K562 (cell line): Measurements from ENCODE around the gene AQP6. TPM values are rescaled to one million over a fixed set of nuclear protein-coding genes. Genes with fewer than 3 reads are reported as not detected.

Source experiments
- BMI1 ChIP-seq: fragments of 150-350 bp; IDR thresholded peaks from 2 replicates; pipeline ENCODE4 v1.6.1; 2014; ENCODE audit warnings: low read length
- CEBPB ChIP-seq: fragments of 450-650 bp; IDR thresholded peaks from 2 replicates; pipeline ENCODE4 v1.6.1; 2016; ENCODE audit warnings: missing genetic modification characterization, missing compliant biosample characterization
- CHD2 ChIP-seq: IDR thresholded peaks from 2 replicates; pipeline ENCODE4 v1.6.1; 2011; ENCODE audit warnings: low read depth, low read length
- DDX20 ChIP-seq: fragments of 450-650 bp; IDR thresholded peaks from 2 replicates; pipeline ENCODE4 v1.6.1; 2016; ENCODE audit warnings: missing genetic modification characterization, low read depth, mild to moderate bottlenecking, missing compliant biosample characterization, moderate library complexity
- MEF2D ChIP-seq: conservative IDR thresholded peaks from 2 replicates; pipeline ENCODE4 v1.6.1; 2016; ENCODE audit warnings: low read depth, missing genetic modification characterization, missing compliant biosample characterization
- NCOA1 ChIP-seq: fragments of 450-650 bp; IDR thresholded peaks from 2 replicates; pipeline ENCODE4 v1.6.1; 2016; ENCODE audit warnings: low read depth
- NEUROD1 ChIP-seq: fragments of 150-350 bp; IDR thresholded peaks from 2 replicates; pipeline ENCODE4 v1.6.1; 2014; ENCODE audit warnings: borderline replicate concordance, low read length, low read depth; ENCODE audit not compliant: partially characterized antibody
- NFE2 ChIP-seq: IDR thresholded peaks from 2 replicates; pipeline ENCODE4 v1.6.1; 2014; ENCODE audit warnings: antibody characterized with exemption, low read depth
- NR2F6 ChIP-seq: fragments of 450-650 bp; formaldehyde crosslinking; IDR thresholded peaks from 2 replicates; pipeline ENCODE4 v1.4.0; 2020; ENCODE audit warnings: mild to moderate bottlenecking
- PCBP2 ChIP-seq: fragments of 200-400 bp; formaldehyde crosslinking; IDR thresholded peaks from 2 replicates; pipeline ENCODE4 v1.6.1; 2018; ENCODE audit warnings: low read length, low read depth, mild to moderate bottlenecking, moderate library complexity; ENCODE audit not compliant: poor library complexity, severe bottlenecking
- PHB ChIP-seq: fragments of 250-450 bp; sonication (Bioruptor Pico); IDR thresholded peaks from 2 replicates; pipeline ENCODE4 v1.5.0; 2021
- POLR2A ChIP-seq: fragments of 450-650 bp; conservative IDR thresholded peaks from 2 replicates; pipeline ENCODE4 v1.6.1; 2016
- POU5F1 ChIP-seq: fragments of 150-350 bp; IDR thresholded peaks from 2 replicates; pipeline ENCODE4 v1.6.1; 2014; ENCODE audit warnings: borderline replicate concordance, low read length, low read depth, mild to moderate bottlenecking; ENCODE audit not compliant: partially characterized antibody
- SRSF7 ChIP-seq: fragments of 200-400 bp; formaldehyde crosslinking; optimal IDR thresholded peaks from 2 replicates; pipeline ENCODE3; 2017; ENCODE audit warnings: mild to moderate bottlenecking, low read depth, low read length
- ZBTB8A ChIP-seq: fragments of 450-650 bp; IDR thresholded peaks from 2 replicates; pipeline ENCODE4 v1.6.1; 2018; ENCODE audit warnings: mild to moderate bottlenecking, moderate library complexity; ENCODE audit not compliant: partially characterized antibody
- ZC3H4 ChIP-seq: sonication (generic); formaldehyde crosslinking; IDR thresholded peaks from 2 replicates; pipeline ENCODE4 v1.9.0; 2021; ENCODE audit warnings: missing genetic modification reagents, borderline replicate concordance
- ZKSCAN1 ChIP-seq: fragments of 150-350 bp; IDR thresholded peaks from 2 replicates; pipeline ENCODE4 v1.6.1; 2016; ENCODE audit warnings: low read depth, low read length
- ZNF316 ChIP-seq: fragments of 450-650 bp; IDR thresholded peaks from 2 replicates; pipeline ENCODE4 v1.6.1; 2016
- polyA plus RNA-seq, 8 experiments: library from polyadenylated mRNA; depleted of rRNA in 4 of 8; stranded (reverse) in 5 of 8; unstranded in 3 of 8; fragments of >200 nt; fragmentation: Nextera tagmentation in 2 of 8; fragmentation: Illumina TruSeq in 1 of 8; extraction: Ambion mirVana in 2 of 8; extraction: Trizol in 1 of 8; gene quantifications; 2 replicates each; pipeline versions ENCODE4 v1.2.1 to v1.2.3, GENCODE V29; 2011 to 2014; ENCODE audit warnings: inconsistent platforms in 1 of 8, missing spikeins in 1 of 8
- total RNA-seq, 7 experiments: library from RNA; depleted of rRNA in 6 of 7; stranded (reverse); fragments of >200 nt in 6 of 7; fragmentation: Illumina TruSeq in 2 of 7; extraction: Trizol in 2 of 7; gene quantifications; 2 replicates each; pipeline versions ENCODE4 v1.2.1 to v1.2.3, GENCODE V29; 2011 to 2021; ENCODE audit warnings: low replicate concordance in 1 of 7
- TF ChIP-seq, protein P1 (sequence below): fragments of 200-400 bp; formaldehyde crosslinking; IDR thresholded peaks from 2 replicates; pipeline ENCODE4 v1.6.1; 2017; ENCODE audit warnings: mild to moderate bottlenecking, low read depth, low read length, moderate library complexity
- TF ChIP-seq, protein P2 (sequence below): fragments of 250-450 bp; sonication (Bioruptor Pico); IDR thresholded peaks from 2 replicates; pipeline ENCODE4 v1.8.0; 2022; ENCODE audit warnings: inconsistent platforms
- TF ChIP-seq, protein P3 (sequence below): fragments of 450-650 bp; IDR thresholded peaks from 2 replicates; pipeline ENCODE4 v1.6.1; 2014; ENCODE audit warnings: low read depth, mild to moderate bottlenecking, moderate library complexity, borderline replicate concordance
- TF ChIP-seq, protein P4 (sequence below): sonication (generic); formaldehyde crosslinking; IDR thresholded peaks from 2 replicates; pipeline ENCODE4 v1.8.0; 2022; ENCODE audit warnings: missing genetic modification reagents, mild to moderate bottlenecking, borderline replicate concordance

The AQP6 gene
- total and polyA plus RNA-seq, 9 of the 15 experiments (the other 6 are each of a cell fraction or from before 2014, with no cell fraction given): 0.05 to 0.12 TPM; not detected in 7

DNA sequence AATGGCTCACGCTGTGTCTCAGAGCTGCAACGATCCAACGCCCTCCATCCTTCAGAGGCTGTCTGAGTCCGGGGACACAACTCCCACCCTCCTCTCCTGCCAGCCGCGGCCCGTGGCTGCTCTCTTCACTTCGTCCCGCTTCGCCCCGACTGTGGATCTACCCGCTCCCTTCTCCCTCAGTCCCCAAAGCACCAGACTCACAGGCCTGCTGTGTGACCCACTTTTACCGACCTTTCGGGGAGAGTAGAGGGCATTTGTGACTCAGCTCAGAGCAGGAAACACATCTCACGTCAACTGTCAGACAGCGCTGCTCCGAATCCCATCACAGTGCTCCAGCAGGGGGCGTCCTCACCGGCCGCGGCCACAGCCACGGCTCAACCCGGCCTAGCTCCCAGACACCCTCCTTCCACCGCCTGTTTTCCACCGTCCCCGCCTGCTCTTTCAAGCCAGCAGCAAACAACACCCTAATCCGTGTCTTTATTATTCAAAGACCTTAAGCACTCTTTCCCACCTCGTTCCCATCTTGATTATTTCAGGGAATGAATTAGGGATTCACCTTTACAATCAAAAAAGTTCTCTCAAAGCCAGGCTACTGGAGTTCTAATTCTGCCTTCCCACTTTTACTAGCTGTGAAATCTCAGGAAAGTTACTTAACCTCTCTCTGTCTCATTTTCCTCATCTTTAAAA is 27.2 kb upstream of the AQP6 start (continued):
- TF ChIP-seq, protein P1, sequence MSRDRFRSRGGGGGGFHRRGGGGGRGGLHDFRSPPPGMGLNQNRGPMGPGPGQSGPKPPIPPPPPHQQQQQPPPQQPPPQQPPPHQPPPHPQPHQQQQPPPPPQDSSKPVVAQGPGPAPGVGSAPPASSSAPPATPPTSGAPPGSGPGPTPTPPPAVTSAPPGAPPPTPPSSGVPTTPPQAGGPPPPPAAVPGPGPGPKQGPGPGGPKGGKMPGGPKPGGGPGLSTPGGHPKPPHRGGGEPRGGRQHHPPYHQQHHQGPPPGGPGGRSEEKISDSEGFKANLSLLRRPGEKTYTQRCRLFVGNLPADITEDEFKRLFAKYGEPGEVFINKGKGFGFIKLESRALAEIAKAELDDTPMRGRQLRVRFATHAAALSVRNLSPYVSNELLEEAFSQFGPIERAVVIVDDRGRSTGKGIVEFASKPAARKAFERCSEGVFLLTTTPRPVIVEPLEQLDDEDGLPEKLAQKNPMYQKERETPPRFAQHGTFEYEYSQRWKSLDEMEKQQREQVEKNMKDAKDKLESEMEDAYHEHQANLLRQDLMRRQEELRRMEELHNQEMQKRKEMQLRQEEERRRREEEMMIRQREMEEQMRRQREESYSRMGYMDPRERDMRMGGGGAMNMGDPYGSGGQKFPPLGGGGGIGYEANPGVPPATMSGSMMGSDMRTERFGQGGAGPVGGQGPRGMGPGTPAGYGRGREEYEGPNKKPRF: no peak
- TF ChIP-seq PHB (CRISPR knock-in tag): no peak
- TF ChIP-seq, protein P2, sequence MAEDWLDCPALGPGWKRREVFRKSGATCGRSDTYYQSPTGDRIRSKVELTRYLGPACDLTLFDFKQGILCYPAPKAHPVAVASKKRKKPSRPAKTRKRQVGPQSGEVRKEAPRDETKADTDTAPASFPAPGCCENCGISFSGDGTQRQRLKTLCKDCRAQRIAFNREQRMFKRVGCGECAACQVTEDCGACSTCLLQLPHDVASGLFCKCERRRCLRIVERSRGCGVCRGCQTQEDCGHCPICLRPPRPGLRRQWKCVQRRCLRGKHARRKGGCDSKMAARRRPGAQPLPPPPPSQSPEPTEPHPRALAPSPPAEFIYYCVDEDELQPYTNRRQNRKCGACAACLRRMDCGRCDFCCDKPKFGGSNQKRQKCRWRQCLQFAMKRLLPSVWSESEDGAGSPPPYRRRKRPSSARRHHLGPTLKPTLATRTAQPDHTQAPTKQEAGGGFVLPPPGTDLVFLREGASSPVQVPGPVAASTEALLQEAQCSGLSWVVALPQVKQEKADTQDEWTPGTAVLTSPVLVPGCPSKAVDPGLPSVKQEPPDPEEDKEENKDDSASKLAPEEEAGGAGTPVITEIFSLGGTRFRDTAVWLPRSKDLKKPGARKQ (CRISPR knock-in tag): peak; percentile 75; the same call in 1 of the 2 replicates
- TF ChIP-seq POLR2A: 0 out of 2 replicates have a peak, but pooled peaks have one; percentile 19
- TF ChIP-seq DDX20 (tag): no peak
- TF ChIP-seq CEBPB (tag): no peak
- TF ChIP-seq CHD2: no peak
- no peak for TF ChIP-seq ZBTB8A
- TF ChIP-seq POU5F1: no peak
- peak; percentile 67 for TF ChIP-seq NFE2
- TF ChIP-seq, protein P3, sequence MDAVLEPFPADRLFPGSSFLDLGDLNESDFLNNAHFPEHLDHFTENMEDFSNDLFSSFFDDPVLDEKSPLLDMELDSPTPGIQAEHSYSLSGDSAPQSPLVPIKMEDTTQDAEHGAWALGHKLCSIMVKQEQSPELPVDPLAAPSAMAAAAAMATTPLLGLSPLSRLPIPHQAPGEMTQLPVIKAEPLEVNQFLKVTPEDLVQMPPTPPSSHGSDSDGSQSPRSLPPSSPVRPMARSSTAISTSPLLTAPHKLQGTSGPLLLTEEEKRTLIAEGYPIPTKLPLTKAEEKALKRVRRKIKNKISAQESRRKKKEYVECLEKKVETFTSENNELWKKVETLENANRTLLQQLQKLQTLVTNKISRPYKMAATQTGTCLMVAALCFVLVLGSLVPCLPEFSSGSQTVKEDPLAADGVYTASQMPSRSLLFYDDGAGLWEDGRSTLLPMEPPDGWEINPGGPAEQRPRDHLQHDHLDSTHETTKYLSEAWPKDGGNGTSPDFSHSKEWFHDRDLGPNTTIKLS: 0 out of 2 replicates have a peak, but pooled peaks have one; percentile 40
- peak; percentile 55 for TF ChIP-seq NCOA1
- TF ChIP-seq ZKSCAN1: 0 out of 2 replicates have a peak, but pooled peaks have one; percentile 33
- TF ChIP-seq, protein P4, sequence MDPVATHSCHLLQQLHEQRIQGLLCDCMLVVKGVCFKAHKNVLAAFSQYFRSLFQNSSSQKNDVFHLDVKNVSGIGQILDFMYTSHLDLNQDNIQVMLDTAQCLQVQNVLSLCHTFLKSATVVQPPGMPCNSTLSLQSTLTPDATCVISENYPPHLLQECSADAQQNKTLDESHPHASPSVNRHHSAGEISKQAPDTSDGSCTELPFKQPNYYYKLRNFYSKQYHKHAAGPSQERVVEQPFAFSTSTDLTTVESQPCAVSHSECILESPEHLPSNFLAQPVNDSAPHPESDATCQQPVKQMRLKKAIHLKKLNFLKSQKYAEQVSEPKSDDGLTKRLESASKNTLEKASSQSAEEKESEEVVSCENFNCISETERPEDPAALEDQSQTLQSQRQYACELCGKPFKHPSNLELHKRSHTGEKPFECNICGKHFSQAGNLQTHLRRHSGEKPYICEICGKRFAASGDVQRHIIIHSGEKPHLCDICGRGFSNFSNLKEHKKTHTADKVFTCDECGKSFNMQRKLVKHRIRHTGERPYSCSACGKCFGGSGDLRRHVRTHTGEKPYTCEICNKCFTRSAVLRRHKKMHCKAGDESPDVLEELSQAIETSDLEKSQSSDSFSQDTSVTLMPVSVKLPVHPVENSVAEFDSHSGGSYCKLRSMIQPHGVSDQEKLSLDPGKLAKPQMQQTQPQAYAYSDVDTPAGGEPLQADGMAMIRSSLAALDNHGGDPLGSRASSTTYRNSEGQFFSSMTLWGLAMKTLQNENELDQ (CRISPR knock-in tag): no peak
- peak; percentile 18 for TF ChIP-seq NEUROD1
- TF ChIP-seq BMI1: 0 out of 2 replicates have a peak, but pooled peaks have one; percentile 39
- no peak for TF ChIP-seq SRSF7
- TF ChIP-seq NR2F6 (CRISPR knock-in tag): no peak
- no peak for TF ChIP-seq MEF2D
- 0 out of 2 replicates have a peak, but pooled peaks have one; percentile 44 for TF ChIP-seq ZC3H4 (CRISPR knock-in tag)
- no peak for TF ChIP-seq PCBP2
- 0 out of 2 replicates have a peak, but pooled peaks have one; percentile 8 for TF ChIP-seq ZNF316
